Neural progenitor cell (in vitro differentiated cells): ENCODE measurements around the gene PXDC1. TPM values are rescaled to one million over a fixed set of nuclear protein-coding genes. Genes with fewer than 3 reads are reported as not detected.

Experiments
- DNase-seq: peaks from one replicate; pipeline ENCODE4 v3.0.0-alpha.2; 2016; ENCODE audit warnings: low spot score
- H2AFZ ChIP-seq: fragments of 200-600 bp; sonication (generic); replicated peaks from 2 replicates; pipeline ENCODE4 v1.6.1; 2016; ENCODE audit warnings: antibody characterized with exemption
- H3F3A ChIP-seq: fragments of 200-600 bp; sonication (generic); 2 replicates; pipeline ENCODE4 v1.6.1; 2016; ENCODE audit warnings: antibody characterized with exemption, low read depth
- H3K27ac ChIP-seq: fragments of 200-600 bp; sonication (generic); 2 replicates; pipeline ENCODE4 v1.5.1; 2016; ENCODE audit warnings: mild to moderate bottlenecking
- H3K27me3 ChIP-seq: fragments of 200-600 bp; sonication (generic); 2 replicates; pipeline ENCODE4 v1.6.1; 2016; ENCODE audit warnings: mild to moderate bottlenecking, moderate library complexity
- H3K36me3 ChIP-seq: fragments of 200-600 bp; sonication (generic); 2 replicates; pipeline ENCODE4 v1.5.1; 2016
- H3K4me1 ChIP-seq: fragments of 200-600 bp; sonication (generic); 2 replicates; pipeline ENCODE4 v1.6.1; 2016; ENCODE audit warnings: mixed run types
- H3K4me2 ChIP-seq: fragments of 200-600 bp; sonication (generic); 2 replicates; pipeline ENCODE4 v1.6.1; 2016
- H3K4me3 ChIP-seq: fragments of 200-600 bp; sonication (generic); 2 replicates; pipeline ENCODE4 v1.5.1; 2016
- H3K79me2 ChIP-seq: fragments of 200-600 bp; sonication (generic); 2 replicates; pipeline ENCODE4 v1.6.1; 2016; ENCODE audit warnings: low read depth
- H3K9ac ChIP-seq: fragments of 200-600 bp; sonication (generic); 2 replicates; pipeline ENCODE4 v1.6.1; 2016
- H3K9me3 ChIP-seq: fragments of 200-600 bp; sonication (generic); 2 replicates; pipeline ENCODE4 v1.5.1; 2016; ENCODE audit warnings: low read depth
- H4K20me1 ChIP-seq: fragments of 200-600 bp; sonication (generic); 2 replicates; pipeline ENCODE4 v1.6.1; 2016; ENCODE audit warnings: low read depth
- H3K27ac Mint-ChIP-seq: 3 replicates; pipeline ENCODE4 v1.8.0; 2021; ENCODE audit warnings: mixed read lengths
- H3K27me3 Mint-ChIP-seq: 2 replicates; pipeline ENCODE4 v1.8.0; 2022; ENCODE audit warnings: low read depth, mild to moderate bottlenecking, inconsistent platforms, moderate library complexity, mixed read lengths; ENCODE audit not compliant: insufficient read depth
- H3K36me3 Mint-ChIP-seq: 3 replicates; pipeline ENCODE4 v1.8.0; 2021; ENCODE audit warnings: mixed read lengths
- H3K4me1 Mint-ChIP-seq: 3 replicates; pipeline ENCODE4 v1.8.0; 2021; ENCODE audit warnings: mixed read lengths
- H3K4me3 Mint-ChIP-seq: 3 replicates; pipeline ENCODE4 v1.8.0; 2021; ENCODE audit warnings: mild to moderate bottlenecking, moderate library complexity, mixed read lengths
- H3K9me3 Mint-ChIP-seq: 3 replicates; pipeline ENCODE4 v1.8.0; 2020; ENCODE audit warnings: mixed read lengths
- EZH2 ChIP-seq: fragments of 200-600 bp; sonication (generic); IDR thresholded peaks from 2 replicates; pipeline ENCODE4 v1.6.1; 2017; ENCODE audit warnings: antibody characterized with exemption, mild to moderate bottlenecking, moderate library complexity
- EZH2phosphoT487 ChIP-seq: fragments of 200-600 bp; sonication (generic); IDR thresholded peaks from 2 replicates; pipeline ENCODE4 v1.6.1; 2017; ENCODE audit warnings: antibody characterized with exemption
- total RNA-seq: library from RNA; depleted of rRNA; stranded (reverse); fragments of >200 nt; gene quantifications from 2 replicates; pipeline ENCODE4 v1.2.3, GENCODE V29; 2015; ENCODE audit warnings: low replicate concordance
- TF ChIP-seq, protein P1 (sequence below): fragments of 200-600 bp; sonication (generic); IDR thresholded peaks from 2 replicates; pipeline ENCODE4 v1.5.1; 2017; ENCODE audit warnings: antibody characterized with exemption, mild to moderate bottlenecking

PXDC1 gene
- total RNA-seq, 1 donor from 2014 or later, result 2.0 TPM

DNA sequence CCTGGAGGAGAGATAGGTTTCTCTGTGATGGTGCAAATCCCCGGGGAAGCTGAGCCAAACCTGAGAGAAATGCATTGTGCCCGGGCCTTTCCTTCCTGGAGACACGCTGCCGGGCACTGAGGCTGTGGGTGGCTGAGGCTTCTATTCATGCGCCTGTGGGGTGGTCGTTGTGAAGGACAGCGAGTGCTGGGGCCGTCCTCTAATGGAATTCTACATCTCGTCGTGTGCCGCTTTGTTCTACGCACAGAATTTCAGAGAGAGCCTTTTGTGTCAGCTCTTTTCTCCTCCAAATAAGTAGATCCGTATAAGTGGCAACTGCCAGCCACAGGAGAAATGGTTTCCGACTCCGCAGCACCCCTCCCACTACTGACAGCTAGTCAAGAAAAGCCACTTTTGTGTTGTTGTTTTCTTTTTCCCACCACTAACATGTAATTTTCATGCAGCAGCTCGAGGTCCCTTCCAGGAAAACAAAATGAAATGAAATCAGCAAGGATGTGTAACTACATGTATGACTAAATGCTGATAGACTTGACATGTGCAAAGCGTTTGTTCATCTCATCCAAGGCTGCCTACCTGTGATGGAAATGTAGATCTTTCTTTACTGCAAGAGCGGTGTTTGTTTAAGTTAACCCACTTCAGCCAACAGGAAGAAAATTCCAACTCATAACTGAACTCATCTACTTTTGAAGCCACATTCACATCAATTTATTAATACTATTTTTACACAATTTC, 26.4 kb upstream of the PXDC1 start:
- H3K27ac Mint-ChIP-seq, result peak overlapping the region; percentile 35
- H3K9ac ChIP-seq, result no peak overlapping the region
- H4K20me1 ChIP-seq, result no peaks in the 10 kb centered on the region
- DNase-seq, result peak; percentile 78
- peak overlapping the region; percentile 69 for H3K4me3 Mint-ChIP-seq
- H3K27me3 Mint-ChIP-seq, result peaks cover 13% of the 10 kb centered on the region
- no peaks in the 10 kb centered on the region for H3K36me3 Mint-ChIP-seq
- no peak overlapping the region for H3K27ac ChIP-seq
- no peaks in the 10 kb centered on the region for H3K9me3 ChIP-seq
- TF ChIP-seq EZH2phosphoT487, result no peak
- TF ChIP-seq, protein P1, sequence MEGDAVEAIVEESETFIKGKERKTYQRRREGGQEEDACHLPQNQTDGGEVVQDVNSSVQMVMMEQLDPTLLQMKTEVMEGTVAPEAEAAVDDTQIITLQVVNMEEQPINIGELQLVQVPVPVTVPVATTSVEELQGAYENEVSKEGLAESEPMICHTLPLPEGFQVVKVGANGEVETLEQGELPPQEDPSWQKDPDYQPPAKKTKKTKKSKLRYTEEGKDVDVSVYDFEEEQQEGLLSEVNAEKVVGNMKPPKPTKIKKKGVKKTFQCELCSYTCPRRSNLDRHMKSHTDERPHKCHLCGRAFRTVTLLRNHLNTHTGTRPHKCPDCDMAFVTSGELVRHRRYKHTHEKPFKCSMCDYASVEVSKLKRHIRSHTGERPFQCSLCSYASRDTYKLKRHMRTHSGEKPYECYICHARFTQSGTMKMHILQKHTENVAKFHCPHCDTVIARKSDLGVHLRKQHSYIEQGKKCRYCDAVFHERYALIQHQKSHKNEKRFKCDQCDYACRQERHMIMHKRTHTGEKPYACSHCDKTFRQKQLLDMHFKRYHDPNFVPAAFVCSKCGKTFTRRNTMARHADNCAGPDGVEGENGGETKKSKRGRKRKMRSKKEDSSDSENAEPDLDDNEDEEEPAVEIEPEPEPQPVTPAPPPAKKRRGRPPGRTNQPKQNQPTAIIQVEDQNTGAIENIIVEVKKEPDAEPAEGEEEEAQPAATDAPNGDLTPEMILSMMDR, result no peak
- no peak for TF ChIP-seq EZH2
- peaks cover 26% of the 10 kb centered on the region for H3K4me1 Mint-ChIP-seq
- no peaks in the 10 kb centered on the region for H3K36me3 ChIP-seq
- H3K4me1 ChIP-seq, result peaks cover 12% of the 10 kb centered on the region
- H3K79me2 ChIP-seq, result no peaks in the 10 kb centered on the region
- H3K9me3 Mint-ChIP-seq, result no peaks in the 10 kb centered on the region
- H3K27me3 ChIP-seq, result peaks cover 13% of the 10 kb centered on the region
- H3K4me3 ChIP-seq, result no peak overlapping the region
- H3K4me2 ChIP-seq, result peak overlapping the region; percentile 20
- peaks cover 9% of the 10 kb centered on the region for H3F3A ChIP-seq
- H2AFZ ChIP-seq, result no peak overlapping the region

DNA sequence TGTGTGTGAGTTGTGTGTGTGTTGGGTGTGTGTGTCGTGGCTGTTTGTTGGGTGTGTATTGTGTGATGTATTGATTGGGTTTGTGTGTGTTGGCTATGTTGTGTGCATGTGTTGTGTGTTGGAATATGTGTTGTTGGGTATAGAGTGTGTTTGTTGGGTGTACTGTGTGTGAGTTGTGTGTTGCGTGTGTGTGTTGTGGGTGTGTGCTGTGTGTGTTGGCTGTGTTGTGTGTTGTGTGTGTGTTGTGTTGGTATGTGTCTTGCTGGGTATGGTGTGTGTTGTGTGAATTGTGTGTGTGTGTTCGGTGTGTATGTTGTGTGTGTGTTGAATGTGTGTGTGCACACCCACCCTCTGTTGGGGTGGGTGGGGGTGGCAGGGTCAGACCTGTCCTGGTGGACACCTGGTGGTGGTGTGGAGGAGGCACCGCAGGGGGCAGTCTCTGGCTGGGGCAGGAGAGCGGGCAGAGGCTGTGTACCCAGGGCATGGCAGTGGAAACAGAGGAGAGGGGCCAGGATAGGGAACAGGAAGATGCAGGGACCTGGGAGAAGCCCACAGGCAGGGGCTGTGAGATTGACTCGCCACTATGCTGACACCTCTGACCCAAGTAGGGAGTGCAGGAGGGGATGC, 25.5 kb upstream of the PXDC1 start:
- peaks cover 12% of the 10 kb centered on the region for H3K4me1 ChIP-seq
- Mint-ChIP-seq H3K27ac (no peak overlapping the region), H3K9me3 (no peaks in the 10 kb centered on the region), H3K27me3 (peaks cover 9% of the 10 kb centered on the region), H3K36me3 (no peaks in the 10 kb centered on the region), H3K4me3 (peak overlapping the region; percentile 17), H3K4me1 (peaks cover 24% of the 10 kb centered on the region)
- H4K20me1 ChIP-seq, result no peaks in the 10 kb centered on the region
- H3K27ac ChIP-seq, result no peak overlapping the region
- H3K79me2 ChIP-seq, result no peaks in the 10 kb centered on the region
- H3K9ac ChIP-seq, result no peak overlapping the region
- no peak overlapping the region for H3K4me3 ChIP-seq
- peaks cover 13% of the 10 kb centered on the region for H3K27me3 ChIP-seq
- H3K36me3 ChIP-seq, result no peaks in the 10 kb centered on the region
- H3K4me2 ChIP-seq, result peak overlapping the region; percentile 20
- TF ChIP-seq, protein P1, result peak; percentile 10
- no peak for TF ChIP-seq EZH2phosphoT487
- H2AFZ ChIP-seq, result no peak overlapping the region
- no peaks in the 10 kb centered on the region for H3K9me3 ChIP-seq
- peak; percentile 41 for DNase-seq
- peaks cover 9% of the 10 kb centered on the region for H3F3A ChIP-seq

DNA sequence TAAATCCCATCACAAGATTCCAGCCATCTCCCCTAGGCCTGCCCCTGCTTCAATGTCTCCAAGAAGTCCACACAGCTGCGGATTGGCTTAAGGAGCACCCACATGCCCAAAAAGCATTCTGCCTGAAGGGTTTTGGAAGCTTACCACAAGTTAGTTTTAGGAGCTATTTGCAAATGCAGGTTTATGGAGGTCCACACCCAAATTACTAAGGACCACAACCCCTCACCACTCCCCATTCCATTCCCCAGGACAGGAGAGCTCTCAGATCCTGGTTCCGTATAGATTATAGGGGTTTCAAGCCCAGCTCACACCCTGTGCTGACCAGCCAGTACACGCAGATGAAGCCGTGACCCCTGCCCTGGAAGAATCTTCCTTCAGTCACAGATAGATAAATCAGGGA, 24.3 kb upstream of the PXDC1 start:
- H2AFZ ChIP-seq, result no peak overlapping the region
- H3K27me3 Mint-ChIP-seq, result peaks cover 11% of the 10 kb centered on the region
- no peaks in the 10 kb centered on the region for H3K9me3 Mint-ChIP-seq

DNA sequence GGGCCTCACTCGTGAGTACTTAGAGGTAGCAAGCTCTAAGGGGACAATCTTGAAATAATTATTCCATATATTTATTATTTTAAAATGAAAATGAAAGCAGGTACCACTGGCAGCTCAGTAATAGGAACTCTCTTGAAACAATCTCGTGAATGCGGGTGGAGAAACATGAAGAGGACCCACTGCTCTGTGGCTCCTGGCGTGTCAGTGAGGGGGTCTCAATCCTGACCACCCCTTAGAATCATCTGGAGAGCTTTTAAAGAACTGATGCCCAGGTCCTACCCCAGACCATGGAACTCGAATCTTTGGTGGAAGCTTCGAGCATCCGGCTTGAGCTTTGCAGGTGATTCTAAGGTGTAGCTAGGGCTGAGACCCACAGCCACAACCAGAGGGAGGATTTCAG, 23.9 kb upstream of the PXDC1 start:
- H3K4me1 Mint-ChIP-seq, result peaks cover 33% of the 10 kb centered on the region
- H3K27ac ChIP-seq, result no peak overlapping the region
- no peak overlapping the region for H3K4me2 ChIP-seq
- DNase-seq, result no peak
- no peaks in the 10 kb centered on the region for H3K36me3 ChIP-seq
- H3K27me3 ChIP-seq, result peaks cover 13% of the 10 kb centered on the region
- H3K9me3 Mint-ChIP-seq, result no peaks in the 10 kb centered on the region
- H3K4me1 ChIP-seq, result peaks cover 15% of the 10 kb centered on the region
- H4K20me1 ChIP-seq, result no peaks in the 10 kb centered on the region
- no peaks in the 10 kb centered on the region for H3K36me3 Mint-ChIP-seq
- peaks cover 9% of the 10 kb centered on the region for H3F3A ChIP-seq
- H3K9me3 ChIP-seq, result no peaks in the 10 kb centered on the region
- no peak overlapping the region for H3K27ac Mint-ChIP-seq
- H3K27me3 Mint-ChIP-seq, result peaks cover 9% of the 10 kb centered on the region
- no peak overlapping the region for H3K4me3 ChIP-seq
- no peak overlapping the region for H3K9ac ChIP-seq
- H2AFZ ChIP-seq, result no peak overlapping the region
- no peak overlapping the region for H3K4me3 Mint-ChIP-seq
- no peaks in the 10 kb centered on the region for H3K79me2 ChIP-seq
- no peak for TF ChIP-seq EZH2
- TF ChIP-seq, protein P1, result no peak
- no peak for TF ChIP-seq EZH2phosphoT487

More for the DNA sequence above, 24.3 kb upstream of the PXDC1 start:
- no peaks in the 10 kb centered on the region for H3K79me2 ChIP-seq
- H4K20me1 ChIP-seq, result no peaks in the 10 kb centered on the region
- no peak overlapping the region for H3K4me2 ChIP-seq
- H3K4me1 ChIP-seq, result peaks cover 12% of the 10 kb centered on the region
- TF ChIP-seq EZH2phosphoT487, result no peak
- H3K27ac Mint-ChIP-seq, result no peak overlapping the region
- H3K27ac ChIP-seq, result no peak overlapping the region
- peaks cover 28% of the 10 kb centered on the region for H3K4me1 Mint-ChIP-seq
- no peak overlapping the region for H3K9ac ChIP-seq
- H3K27me3 ChIP-seq, result peaks cover 13% of the 10 kb centered on the region
- H3K36me3 ChIP-seq, result no peaks in the 10 kb centered on the region
- H3K4me3 ChIP-seq, result no peak overlapping the region
- peaks cover 9% of the 10 kb centered on the region for H3F3A ChIP-seq
- no peaks in the 10 kb centered on the region for H3K9me3 ChIP-seq
- no peaks in the 10 kb centered on the region for H3K36me3 Mint-ChIP-seq
- no peak overlapping the region for H3K4me3 Mint-ChIP-seq
- no peak for DNase-seq
